Activated naive CD4-positive, alpha-beta T cell treated with anti-CD3 and anti-CD28 coated beads, Interleukin-2, amount 10 ng/mL, durations not matched to agents 7 days and 5 days (primary cell): ENCODE results near the gene CLASRP.

Experiments used
- CTCF ChIA-PET: fragments of 350-600 bp; sonication (Branson Sonifier 250); formaldehyde crosslinking; loops from one replicate; lab custom pipeline; 2021; ENCODE audit warnings: antibody characterized with exemption; lab: Charles Lee
- DNase-seq: peaks from one replicate; pipeline ENCODE4 v3.0.0-alpha.2; 2020
- H3K27ac Mint-ChIP-seq: one replicate; pipeline ENCODE4 v1.8.0; 2021; ENCODE audit warnings: mild to moderate bottlenecking, moderate library complexity, mixed read lengths
- H3K27me3 Mint-ChIP-seq: one replicate; pipeline ENCODE4 v1.8.0; 2021; ENCODE audit warnings: mild to moderate bottlenecking, mixed read lengths
- H3K36me3 Mint-ChIP-seq: one replicate; pipeline ENCODE4 v1.8.0; 2021; ENCODE audit warnings: mixed read lengths
- H3K4me1 Mint-ChIP-seq: one replicate; pipeline ENCODE4 v1.8.0; 2021; ENCODE audit warnings: mixed read lengths
- H3K4me3 Mint-ChIP-seq: one replicate; pipeline ENCODE4 v1.8.0; 2021; ENCODE audit warnings: mild to moderate bottlenecking, moderate library complexity, mixed read lengths
- H3K9me3 Mint-ChIP-seq: one replicate; pipeline ENCODE4 v1.8.0; 2021; ENCODE audit warnings: mixed read lengths

CLASRP gene

GRCh38 chr19:45037393-45038169 lies 1.3 kb upstream of the CLASRP start:
- H3K36me3 Mint-ChIP-seq: peaks cover 38% of the 10 kb centered on the region
- peak overlapping the region; percentile 15 for H3K4me3 Mint-ChIP-seq
- H3K9me3 Mint-ChIP-seq: no peaks in the 10 kb centered on the region
- CTCF ChIA-PET: no interaction called here
- no peak overlapping the region for H3K27ac Mint-ChIP-seq
- H3K4me1 Mint-ChIP-seq: peaks cover 35% of the 10 kb centered on the region
- H3K27me3 Mint-ChIP-seq: no peaks in the 10 kb centered on the region
- no peak for DNase-seq

GRCh38 chr19:45040059-45040771 lies 1.4 kb downstream of the CLASRP start:
- H3K9me3 Mint-ChIP-seq: no peaks in the 10 kb centered on the region
- H3K36me3 Mint-ChIP-seq: peaks cover 32% of the 10 kb centered on the region
- H3K27ac Mint-ChIP-seq: peak overlapping the region; percentile 99
- peak overlapping the region; percentile 99 for H3K4me3 Mint-ChIP-seq
- CTCF ChIA-PET: interaction anchor here (0.5 to 5.1 kb wide), 5 partner anchors 7 to 883 kb away, joined by 3 to 22 read pairs (median 3); no protein-coding TSS in a partner anchor
- DNase-seq: no peak
- peaks cover 37% of the 10 kb centered on the region for H3K4me1 Mint-ChIP-seq
- no peaks in the 10 kb centered on the region for H3K27me3 Mint-ChIP-seq

GRCh38 chr19:45041125-45041524 lies 2.3 kb downstream of the CLASRP start:
- CTCF ChIA-PET: interaction anchor here (5.1 kb wide), 1 partner anchor 19 kb away, joined by 22 read pairs; no protein-coding TSS in a partner anchor

GRCh38 chr19:45045671-45046353 lies 7.0 kb downstream of the CLASRP start:
- no peaks in the 10 kb centered on the region for H3K9me3 Mint-ChIP-seq
- peaks cover 29% of the 10 kb centered on the region for H3K36me3 Mint-ChIP-seq
- no peak for DNase-seq
- H3K4me1 Mint-ChIP-seq: peaks cover 40% of the 10 kb centered on the region
- H3K27ac Mint-ChIP-seq: no peak overlapping the region
- no peaks in the 10 kb centered on the region for H3K27me3 Mint-ChIP-seq
- CTCF ChIA-PET: interaction anchor here (0.5 to 3.1 kb wide), 2 partner anchors 13 to 144 kb away, joined by 3 to 13 read pairs; no protein-coding TSS in a partner anchor
- no peak overlapping the region for H3K4me3 Mint-ChIP-seq

More at GRCh38 chr19:45041125-45041524, 2.3 kb downstream of the CLASRP start:
- no peak overlapping the region for H3K27ac Mint-ChIP-seq
- peak overlapping the region; percentile 19 for H3K4me3 Mint-ChIP-seq
- no peaks in the 10 kb centered on the region for H3K9me3 Mint-ChIP-seq
- peaks cover 32% of the 10 kb centered on the region for H3K36me3 Mint-ChIP-seq
- H3K4me1 Mint-ChIP-seq: peaks cover 45% of the 10 kb centered on the region
- H3K27me3 Mint-ChIP-seq: no peaks in the 10 kb centered on the region
- DNase-seq: no peak

- H3K36me3 Mint-ChIP-seq: peaks cover 27% of the 10 kb centered on the region
- H3K27me3 Mint-ChIP-seq: no peaks in the 10 kb centered on the region
- CTCF ChIA-PET: interaction anchor here (3.1 kb wide), 1 partner anchor 13 kb away, joined by 13 read pairs; no protein-coding TSS in a partner anchor
- no peak overlapping the region for H3K27ac Mint-ChIP-seq
- no peaks in the 10 kb centered on the region for H3K9me3 Mint-ChIP-seq
- no peak overlapping the region for H3K4me3 Mint-ChIP-seq
- DNase-seq: no peak
- H3K4me1 Mint-ChIP-seq: peaks cover 38% of the 10 kb centered on the region
These were observed 7.5 kb downstream of the CLASRP start for GRCh38 chr19:45046355-45046754.

GRCh38 chr19:45047188-45047797 lies 8.4 kb downstream of the CLASRP start:
- no peak for DNase-seq
- CTCF ChIA-PET: interaction anchor here (0.7 to 1.1 kb wide), 3 partner anchors 8 to 47 kb away, joined by 3 to 4 read pairs (median 4); partner anchors contain the start of gene CLASRP
- Mint-ChIP-seq H3K4me3 (peak overlapping the region; percentile 66), H3K9me3 (no peaks in the 10 kb centered on the region), H3K4me1 (peaks cover 29% of the 10 kb centered on the region), H3K36me3 (peaks cover 22% of the 10 kb centered on the region), H3K27me3 (no peaks in the 10 kb centered on the region), H3K27ac (peak overlapping the region; percentile 86)

GRCh38 chr19:45049073-45049736 lies 10.4 kb downstream of the CLASRP start:
- CTCF ChIA-PET: interaction anchor here (0.6 to 3.1 kb wide), 3 partner anchors 10 to 70 kb away, joined by 3 to 18 read pairs (median 6); no protein-coding TSS in a partner anchor
- Mint-ChIP-seq H3K27ac (no peak overlapping the region), H3K36me3 (peaks cover 32% of the 10 kb centered on the region), H3K9me3 (no peaks in the 10 kb centered on the region), H3K27me3 (no peaks in the 10 kb centered on the region), H3K4me3 (no peak overlapping the region), H3K4me1 (peaks cover 29% of the 10 kb centered on the region)
- no peak for DNase-seq

GRCh38 chr19:45050036-45050435 lies 11.2 kb downstream of the CLASRP start:
- CTCF ChIA-PET: interaction anchor here (1.2 to 3.1 kb wide), 2 partner anchors 9 to 60 kb away, joined by 6 to 18 read pairs; no protein-coding TSS in a partner anchor
- Mint-ChIP-seq H3K9me3 (no peaks in the 10 kb centered on the region), H3K27ac (no peak overlapping the region), H3K36me3 (peaks cover 30% of the 10 kb centered on the region), H3K27me3 (no peaks in the 10 kb centered on the region), H3K4me3 (no peak overlapping the region), H3K4me1 (peaks cover 27% of the 10 kb centered on the region)
- DNase-seq: no peak

GRCh38 chr19:45051929-45052579 lies 13.2 kb downstream of the CLASRP start:
- H3K4me1 Mint-ChIP-seq: peaks cover 9% of the 10 kb centered on the region
- H3K9me3 Mint-ChIP-seq: no peaks in the 10 kb centered on the region
- H3K36me3 Mint-ChIP-seq: peaks cover 28% of the 10 kb centered on the region
- DNase-seq: no peak
- CTCF ChIA-PET: interaction anchor here (0.5 kb wide), 1 partner anchor 506 kb away, joined by 7 read pairs; no protein-coding TSS in a partner anchor
- H3K27ac Mint-ChIP-seq: no peak overlapping the region
- no peak overlapping the region for H3K4me3 Mint-ChIP-seq
- H3K27me3 Mint-ChIP-seq: no peaks in the 10 kb centered on the region

- CTCF ChIA-PET: interaction anchor here (0.6 to 0.9 kb wide), 2 partner anchors 27 to 56 kb away, joined by 3 read pairs; no protein-coding TSS in a partner anchor
- peaks cover 56% of the 10 kb centered on the region for H3K36me3 Mint-ChIP-seq
These were observed 18.0 kb downstream of the CLASRP start for GRCh38 chr19:45056831-45057230.

GRCh38 chr19:45057444-45057843 lies 18.6 kb downstream of the CLASRP start:
- H3K27me3 Mint-ChIP-seq: no peaks in the 10 kb centered on the region
- peaks cover 54% of the 10 kb centered on the region for H3K36me3 Mint-ChIP-seq
- no peak overlapping the region for H3K27ac Mint-ChIP-seq
- H3K9me3 Mint-ChIP-seq: no peaks in the 10 kb centered on the region
- no peak overlapping the region for H3K4me3 Mint-ChIP-seq
- CTCF ChIA-PET: interaction anchor here (0.6 to 3.8 kb wide), 3 partner anchors 8 to 57 kb away, joined by 3 to 18 read pairs (median 3); no protein-coding TSS in a partner anchor
- DNase-seq: no peak
- H3K4me1 Mint-ChIP-seq: peaks cover 2% of the 10 kb centered on the region

More at GRCh38 chr19:45056831-45057230, 18.0 kb downstream of the CLASRP start:
- Mint-ChIP-seq H3K27me3 (no peaks in the 10 kb centered on the region), H3K4me3 (no peak overlapping the region), H3K4me1 (peaks cover 2% of the 10 kb centered on the region), H3K9me3 (no peaks in the 10 kb centered on the region), H3K27ac (no peak overlapping the region)
- no peak for DNase-seq

- Mint-ChIP-seq H3K27me3 (no peaks in the 10 kb centered on the region), H3K36me3 (peaks cover 52% of the 10 kb centered on the region), H3K4me1 (peaks cover 2% of the 10 kb centered on the region), H3K27ac (no peak overlapping the region), H3K4me3 (no peak overlapping the region), H3K9me3 (no peaks in the 10 kb centered on the region)
- CTCF ChIA-PET: interaction anchor here (1.1 to 3.8 kb wide), 11 partner anchors 9 to 156 kb away, joined by 3 to 22 read pairs (median 5); partner anchors contain the start of gene CLASRP
- DNase-seq: no peak
These were observed 19.8 kb downstream of the CLASRP start for GRCh38 chr19:45058622-45059159.
